Neural progenitor cell (in vitro differentiated cells): Measurements from ENCODE around the gene LKAAEAR1.

Source experiments
- CTCF ChIP-seq: fragments of 200-600 bp; sonication (generic); IDR thresholded peaks from 2 replicates; pipeline ENCODE4 v1.5.1; 2017; ENCODE audit warnings: antibody characterized with exemption, mild to moderate bottlenecking
- EZH2 ChIP-seq: fragments of 200-600 bp; sonication (generic); IDR thresholded peaks from 2 replicates; pipeline ENCODE4 v1.6.1; 2017; ENCODE audit warnings: antibody characterized with exemption, mild to moderate bottlenecking, moderate library complexity
- EZH2phosphoT487 ChIP-seq: fragments of 200-600 bp; sonication (generic); IDR thresholded peaks from 2 replicates; pipeline ENCODE4 v1.6.1; 2017; ENCODE audit warnings: antibody characterized with exemption

GRCh38 chr20:64121586-64121985, 37.4 kb upstream of the LKAAEAR1 start:
- no peak for TF ChIP-seq CTCF
- TF ChIP-seq EZH2phosphoT487: no peak
- no peak for TF ChIP-seq EZH2
